ENCODE measurements around the gene HEMGN.

DNA sequence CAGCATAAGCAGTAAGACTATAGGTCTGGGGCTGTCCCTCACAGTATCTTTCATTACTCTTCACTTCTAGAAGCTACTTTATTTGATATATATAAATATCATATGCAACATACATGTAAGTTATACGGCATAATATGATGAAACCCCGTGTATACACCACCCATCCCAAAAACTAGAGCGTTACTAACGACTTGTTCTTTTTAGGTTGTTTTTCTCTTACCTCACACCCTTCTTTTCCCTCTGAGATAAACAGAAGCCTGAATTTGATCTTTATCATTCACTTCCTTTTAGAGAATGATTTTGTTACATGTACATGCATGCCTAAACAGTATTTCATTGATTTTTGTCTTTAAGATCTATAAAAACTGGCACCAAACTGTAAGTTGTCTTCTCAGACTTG lies 19.4 kb downstream of the HEMGN start:
- TF ChIP-seq EZH2 (IDR thresholded peaks at IDR 0.05; ENCODE audit: low read depth, unreplicated experiment) (no peak), POLR2AphosphoS5 (IDR thresholded peaks at IDR 0.05; ENCODE audit: low read depth) (no peak), EZH2phosphoT487 (IDR thresholded peaks at IDR 0.05; ENCODE audit: unreplicated experiment) (no peak), NANOG (IDR thresholded peaks at IDR 0.05; ENCODE audit: borderline replicate concordance) (no peak), CREB1 (CRISPR knock-in tag; IDR thresholded peaks at IDR 0.05; ENCODE audit: low read depth) (no peak), JUNB (IDR thresholded peaks at IDR 0.05; ENCODE audit: unreplicated experiment) (no peak), ZNF114 (CRISPR knock-in tag; IDR thresholded peaks at IDR 0.05) (no peak), ZNF331 (CRISPR knock-in tag; IDR thresholded peaks at IDR 0.05; ENCODE audit: low read depth) (no peak)
- TF ChIP-seq, protein P1, sequence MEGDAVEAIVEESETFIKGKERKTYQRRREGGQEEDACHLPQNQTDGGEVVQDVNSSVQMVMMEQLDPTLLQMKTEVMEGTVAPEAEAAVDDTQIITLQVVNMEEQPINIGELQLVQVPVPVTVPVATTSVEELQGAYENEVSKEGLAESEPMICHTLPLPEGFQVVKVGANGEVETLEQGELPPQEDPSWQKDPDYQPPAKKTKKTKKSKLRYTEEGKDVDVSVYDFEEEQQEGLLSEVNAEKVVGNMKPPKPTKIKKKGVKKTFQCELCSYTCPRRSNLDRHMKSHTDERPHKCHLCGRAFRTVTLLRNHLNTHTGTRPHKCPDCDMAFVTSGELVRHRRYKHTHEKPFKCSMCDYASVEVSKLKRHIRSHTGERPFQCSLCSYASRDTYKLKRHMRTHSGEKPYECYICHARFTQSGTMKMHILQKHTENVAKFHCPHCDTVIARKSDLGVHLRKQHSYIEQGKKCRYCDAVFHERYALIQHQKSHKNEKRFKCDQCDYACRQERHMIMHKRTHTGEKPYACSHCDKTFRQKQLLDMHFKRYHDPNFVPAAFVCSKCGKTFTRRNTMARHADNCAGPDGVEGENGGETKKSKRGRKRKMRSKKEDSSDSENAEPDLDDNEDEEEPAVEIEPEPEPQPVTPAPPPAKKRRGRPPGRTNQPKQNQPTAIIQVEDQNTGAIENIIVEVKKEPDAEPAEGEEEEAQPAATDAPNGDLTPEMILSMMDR (conservative IDR thresholded peaks at IDR 0.05; ENCODE audit: low read depth in 2 of 2) = no peak
- TF ChIP-seq, protein P2, sequence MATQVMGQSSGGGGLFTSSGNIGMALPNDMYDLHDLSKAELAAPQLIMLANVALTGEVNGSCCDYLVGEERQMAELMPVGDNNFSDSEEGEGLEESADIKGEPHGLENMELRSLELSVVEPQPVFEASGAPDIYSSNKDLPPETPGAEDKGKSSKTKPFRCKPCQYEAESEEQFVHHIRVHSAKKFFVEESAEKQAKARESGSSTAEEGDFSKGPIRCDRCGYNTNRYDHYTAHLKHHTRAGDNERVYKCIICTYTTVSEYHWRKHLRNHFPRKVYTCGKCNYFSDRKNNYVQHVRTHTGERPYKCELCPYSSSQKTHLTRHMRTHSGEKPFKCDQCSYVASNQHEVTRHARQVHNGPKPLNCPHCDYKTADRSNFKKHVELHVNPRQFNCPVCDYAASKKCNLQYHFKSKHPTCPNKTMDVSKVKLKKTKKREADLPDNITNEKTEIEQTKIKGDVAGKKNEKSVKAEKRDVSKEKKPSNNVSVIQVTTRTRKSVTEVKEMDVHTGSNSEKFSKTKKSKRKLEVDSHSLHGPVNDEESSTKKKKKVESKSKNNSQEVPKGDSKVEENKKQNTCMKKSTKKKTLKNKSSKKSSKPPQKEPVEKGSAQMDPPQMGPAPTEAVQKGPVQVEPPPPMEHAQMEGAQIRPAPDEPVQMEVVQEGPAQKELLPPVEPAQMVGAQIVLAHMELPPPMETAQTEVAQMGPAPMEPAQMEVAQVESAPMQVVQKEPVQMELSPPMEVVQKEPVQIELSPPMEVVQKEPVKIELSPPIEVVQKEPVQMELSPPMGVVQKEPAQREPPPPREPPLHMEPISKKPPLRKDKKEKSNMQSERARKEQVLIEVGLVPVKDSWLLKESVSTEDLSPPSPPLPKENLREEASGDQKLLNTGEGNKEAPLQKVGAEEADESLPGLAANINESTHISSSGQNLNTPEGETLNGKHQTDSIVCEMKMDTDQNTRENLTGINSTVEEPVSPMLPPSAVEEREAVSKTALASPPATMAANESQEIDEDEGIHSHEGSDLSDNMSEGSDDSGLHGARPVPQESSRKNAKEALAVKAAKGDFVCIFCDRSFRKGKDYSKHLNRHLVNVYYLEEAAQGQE (IDR thresholded peaks at IDR 0.05; ENCODE audit: unreplicated experiment) = no peak
- TF ChIP-seq, protein P3, sequence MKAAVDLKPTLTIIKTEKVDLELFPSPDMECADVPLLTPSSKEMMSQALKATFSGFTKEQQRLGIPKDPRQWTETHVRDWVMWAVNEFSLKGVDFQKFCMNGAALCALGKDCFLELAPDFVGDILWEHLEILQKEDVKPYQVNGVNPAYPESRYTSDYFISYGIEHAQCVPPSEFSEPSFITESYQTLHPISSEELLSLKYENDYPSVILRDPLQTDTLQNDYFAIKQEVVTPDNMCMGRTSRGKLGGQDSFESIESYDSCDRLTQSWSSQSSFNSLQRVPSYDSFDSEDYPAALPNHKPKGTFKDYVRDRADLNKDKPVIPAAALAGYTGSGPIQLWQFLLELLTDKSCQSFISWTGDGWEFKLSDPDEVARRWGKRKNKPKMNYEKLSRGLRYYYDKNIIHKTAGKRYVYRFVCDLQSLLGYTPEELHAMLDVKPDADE (IDR thresholded peaks at IDR 0.05) = no peak
- TF ChIP-seq, protein P4, sequence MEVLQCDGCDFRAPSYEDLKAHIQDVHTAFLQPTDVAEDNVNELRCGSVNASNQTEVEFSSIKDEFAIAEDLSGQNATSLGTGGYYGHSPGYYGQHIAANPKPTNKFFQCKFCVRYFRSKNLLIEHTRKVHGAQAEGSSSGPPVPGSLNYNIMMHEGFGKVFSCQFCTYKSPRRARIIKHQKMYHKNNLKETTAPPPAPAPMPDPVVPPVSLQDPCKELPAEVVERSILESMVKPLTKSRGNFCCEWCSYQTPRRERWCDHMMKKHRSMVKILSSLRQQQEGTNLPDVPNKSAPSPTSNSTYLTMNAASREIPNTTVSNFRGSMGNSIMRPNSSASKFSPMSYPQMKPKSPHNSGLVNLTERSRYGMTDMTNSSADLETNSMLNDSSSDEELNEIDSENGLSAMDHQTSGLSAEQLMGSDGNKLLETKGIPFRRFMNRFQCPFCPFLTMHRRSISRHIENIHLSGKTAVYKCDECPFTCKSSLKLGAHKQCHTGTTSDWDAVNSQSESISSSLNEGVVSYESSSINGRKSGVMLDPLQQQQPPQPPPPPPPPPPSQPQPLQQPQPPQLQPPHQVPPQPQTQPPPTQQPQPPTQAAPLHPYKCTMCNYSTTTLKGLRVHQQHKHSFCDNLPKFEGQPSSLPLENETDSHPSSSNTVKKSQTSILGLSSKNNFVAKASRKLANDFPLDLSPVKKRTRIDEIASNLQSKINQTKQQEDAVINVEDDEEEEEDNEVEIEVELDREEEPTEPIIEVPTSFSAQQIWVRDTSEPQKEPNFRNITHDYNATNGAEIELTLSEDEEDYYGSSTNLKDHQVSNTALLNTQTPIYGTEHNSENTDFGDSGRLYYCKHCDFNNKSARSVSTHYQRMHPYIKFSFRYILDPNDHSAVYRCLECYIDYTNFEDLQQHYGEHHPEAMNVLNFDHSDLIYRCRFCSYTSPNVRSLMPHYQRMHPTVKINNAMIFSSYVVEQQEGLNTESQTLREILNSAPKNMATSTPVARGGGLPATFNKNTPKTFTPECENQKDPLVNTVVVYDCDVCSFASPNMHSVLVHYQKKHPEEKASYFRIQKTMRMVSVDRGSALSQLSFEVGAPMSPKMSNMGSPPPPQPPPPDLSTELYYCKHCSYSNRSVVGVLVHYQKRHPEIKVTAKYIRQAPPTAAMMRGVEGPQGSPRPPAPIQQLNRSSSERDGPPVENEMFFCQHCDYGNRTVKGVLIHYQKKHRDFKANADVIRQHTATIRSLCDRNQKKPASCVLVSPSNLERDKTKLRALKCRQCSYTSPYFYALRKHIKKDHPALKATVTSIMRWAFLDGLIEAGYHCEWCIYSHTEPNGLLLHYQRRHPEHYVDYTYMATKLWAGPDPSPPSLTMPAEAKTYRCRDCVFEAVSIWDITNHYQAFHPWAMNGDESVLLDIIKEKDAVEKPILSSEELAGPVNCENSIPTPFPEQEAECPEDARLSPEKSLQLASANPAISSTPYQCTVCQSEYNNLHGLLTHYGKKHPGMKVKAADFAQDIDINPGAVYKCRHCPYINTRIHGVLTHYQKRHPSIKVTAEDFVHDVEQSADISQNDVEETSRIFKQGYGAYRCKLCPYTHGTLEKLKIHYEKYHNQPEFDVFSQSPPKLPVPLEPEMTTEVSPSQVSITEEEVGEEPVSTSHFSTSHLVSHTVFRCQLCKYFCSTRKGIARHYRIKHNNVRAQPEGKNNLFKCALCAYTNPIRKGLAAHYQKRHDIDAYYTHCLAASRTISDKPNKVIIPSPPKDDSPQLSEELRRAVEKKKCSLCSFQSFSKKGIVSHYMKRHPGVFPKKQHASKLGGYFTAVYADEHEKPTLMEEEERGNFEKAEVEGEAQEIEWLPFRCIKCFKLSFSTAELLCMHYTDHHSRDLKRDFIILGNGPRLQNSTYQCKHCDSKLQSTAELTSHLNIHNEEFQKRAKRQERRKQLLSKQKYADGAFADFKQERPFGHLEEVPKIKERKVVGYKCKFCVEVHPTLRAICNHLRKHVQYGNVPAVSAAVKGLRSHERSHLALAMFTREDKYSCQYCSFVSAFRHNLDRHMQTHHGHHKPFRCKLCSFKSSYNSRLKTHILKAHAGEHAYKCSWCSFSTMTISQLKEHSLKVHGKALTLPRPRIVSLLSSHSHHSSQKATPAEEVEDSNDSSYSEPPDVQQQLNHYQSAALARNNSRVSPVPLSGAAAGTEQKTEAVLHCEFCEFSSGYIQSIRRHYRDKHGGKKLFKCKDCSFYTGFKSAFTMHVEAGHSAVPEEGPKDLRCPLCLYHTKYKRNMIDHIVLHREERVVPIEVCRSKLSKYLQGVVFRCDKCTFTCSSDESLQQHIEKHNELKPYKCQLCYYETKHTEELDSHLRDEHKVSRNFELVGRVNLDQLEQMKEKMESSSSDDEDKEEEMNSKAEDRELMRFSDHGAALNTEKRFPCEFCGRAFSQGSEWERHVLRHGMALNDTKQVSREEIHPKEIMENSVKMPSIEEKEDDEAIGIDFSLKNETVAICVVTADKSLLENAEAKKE (CRISPR knock-in tag; IDR thresholded peaks at IDR 0.05) = no peak
